GM12878 (cell line): ENCODE results near the gene ZDHHC18. TPM values are rescaled to one million over a fixed set of nuclear protein-coding genes. Genes with fewer than 3 reads are reported as not detected.
A peak's percentile ranks its signal among the peaks of the same experiment; 100 is the strongest.

ENCODE experiments used
- BHLHE40 ChIP-seq, 2 experiments: fragments of 450-650 bp in 1 of 2; IDR thresholded peaks; 2 replicates each; pipeline ENCODE4 v1.6.1; 2011 to 2017; ENCODE audit warnings: low read depth in 2 of 2, borderline replicate concordance in 1 of 2, improper control_type of control experiment in 1 of 2, low read length in 1 of 2, mild to moderate bottlenecking in 1 of 2
- CREM ChIP-seq: IDR thresholded peaks from 2 replicates; pipeline ENCODE4 v1.6.1; 2014; ENCODE audit warnings: antibody characterized with exemption, low read depth
- CTCF ChIP-seq, 3 experiments: IDR thresholded peaks in 2 of 3; conservative IDR thresholded peaks in 1 of 3; 2 replicates each; pipeline ENCODE4 v1.5.1; 2011; ENCODE audit warnings: low read depth in 3 of 3, low read length in 3 of 3, mild to moderate bottlenecking in 3 of 3, control low read depth in 2 of 3, moderate library complexity in 2 of 3, inconsistent platforms in 1 of 3, mixed read lengths in 1 of 3; ENCODE audit not compliant: control insufficient read depth in 2 of 3, insufficient read depth in 1 of 3; ENCODE audit errors: extremely low read depth in 1 of 3
- FOXK2 ChIP-seq: fragments of 450-650 bp; IDR thresholded peaks from 2 replicates; pipeline ENCODE4 v1.6.1; 2017; ENCODE audit warnings: mild to moderate bottlenecking, moderate library complexity
- GATAD2B ChIP-seq: fragments of 450-650 bp; conservative IDR thresholded peaks from 2 replicates; pipeline ENCODE4 v1.6.1; 2017; ENCODE audit warnings: low read depth, mild to moderate bottlenecking, moderate library complexity
- IKZF2 ChIP-seq, 2 experiments: fragments of 450-650 bp; IDR thresholded peaks; 2 replicates each; pipeline ENCODE4 v1.6.1; 2017; ENCODE audit warnings: mild to moderate bottlenecking in 2 of 2, moderate library complexity in 2 of 2
- JUNB ChIP-seq: IDR thresholded peaks from 2 replicates; pipeline ENCODE4 v1.6.1; 2016; ENCODE audit warnings: antibody characterized with exemption, mild to moderate bottlenecking
- MTA2 ChIP-seq: fragments of 450-650 bp; IDR thresholded peaks from 2 replicates; pipeline ENCODE4 v1.6.1; 2016; ENCODE audit warnings: low read depth, mild to moderate bottlenecking, moderate library complexity
- MYC ChIP-seq: IDR thresholded peaks from 2 replicates; pipeline ENCODE4 v1.6.1; 2011; ENCODE audit warnings: mild to moderate bottlenecking, low read length, moderate library complexity, inconsistent platforms; ENCODE audit not compliant: insufficient read depth, insufficient replicate concordance, insufficient read length, severe bottlenecking
- NBN ChIP-seq: fragments of 450-650 bp; IDR thresholded peaks from 2 replicates; pipeline ENCODE4 v1.6.1; 2016
- POLR2AphosphoS2 ChIP-seq: IDR thresholded peaks from 2 replicates; pipeline ENCODE4 v1.6.1; 2011; ENCODE audit warnings: low read depth, mild to moderate bottlenecking, low read length, improper control_type of control experiment, moderate library complexity
- RAD51 ChIP-seq: fragments of 450-650 bp; IDR thresholded peaks from 2 replicates; pipeline ENCODE4 v1.6.1; 2016; ENCODE audit warnings: moderate library complexity, mild to moderate bottlenecking, inconsistent platforms
- RBBP5 ChIP-seq: fragments of 200-600 bp; sonication (generic); conservative IDR thresholded peaks from 2 replicates; pipeline ENCODE4 v1.6.1; 2016
- SP1 ChIP-seq: IDR thresholded peaks from one replicate; pipeline ENCODE4 v1.6.1; 2011; ENCODE audit warnings: low read depth, low read length
- TARDBP ChIP-seq: IDR thresholded peaks from 2 replicates; pipeline ENCODE4 v1.6.1; 2016; ENCODE audit warnings: borderline replicate concordance
- USF2 ChIP-seq: IDR thresholded peaks from 2 replicates; pipeline ENCODE4 v1.6.1; 2011; ENCODE audit warnings: low read depth, low read length, improper control_type of control experiment, borderline replicate concordance
- ZNF217 ChIP-seq: fragments of 450-650 bp; IDR thresholded peaks from 2 replicates; pipeline ENCODE4 v1.6.1; 2017; ENCODE audit warnings: antibody characterized with exemption, mild to moderate bottlenecking
- ZNF592 ChIP-seq: fragments of 450-650 bp; IDR thresholded peaks from 2 replicates; pipeline ENCODE4 v1.6.1; 2017; ENCODE audit warnings: mild to moderate bottlenecking, moderate library complexity
- ZNF687 ChIP-seq: fragments of 450-650 bp; IDR thresholded peaks from 2 replicates; pipeline ENCODE4 v1.6.1; 2017; ENCODE audit warnings: mild to moderate bottlenecking, moderate library complexity
- polyA plus RNA-seq, 11 experiments: library from polyadenylated mRNA; depleted of rRNA in 4 of 11; unstranded in 6 of 11; stranded (reverse) in 5 of 11; fragments of >200 nt; fragmentation: Nextera tagmentation in 4 of 11; fragmentation: Illumina TruSeq in 1 of 11; extraction: Ambion mirVana in 4 of 11; extraction: Trizol in 1 of 11; gene quantifications; 1 replicate in 1 of 11; 2 replicates in 10 of 11; pipeline versions ENCODE4 v1.2.1 to v1.2.3, GENCODE V29; 2011 to 2016; ENCODE audit warnings: inconsistent platforms in 2 of 11, missing spikeins in 2 of 11, low read depth in 1 of 11
- total RNA-seq, 4 experiments: library from RNA; depleted of rRNA in 3 of 4; stranded (reverse); fragments of >200 nt in 3 of 4; fragmentation: Illumina TruSeq in 1 of 4; extraction: Trizol in 1 of 4; gene quantifications; 2 replicates each; pipeline versions ENCODE4 v1.2.1 to v1.2.3, GENCODE V29; 2013 to 2021

Gene ZDHHC18
- total and polyA plus RNA-seq, 10 of the 15 experiments (the other 5 are each of a cell fraction or from before 2014, with no cell fraction given): 0.40 to 81.2 (median 21.3) TPM

- TF ChIP-seq CREM: no peak
- no peak for TF ChIP-seq TARDBP
- no peak for TF ChIP-seq SP1
- TF ChIP-seq MYC: peak; percentile 23
- TF ChIP-seq CTCF (IDR thresholded peaks at IDR 0.05 in 2 of 3, conservative IDR thresholded peaks at IDR 0.05 in 1 of 3; ENCODE audit: control insufficient read depth in 2 of 3, extremely low read depth in 1 of 3, insufficient read depth in 1 of 3, low read depth in 3 of 3, low read length in 3 of 3): peak; percentile 31 to 64 (median 54); a peak in 5 of 6 replicates
- peak; percentile 71; the same call in 1 of the 2 replicates for TF ChIP-seq GATAD2B
- TF ChIP-seq RBBP5: no peak
- no peak for TF ChIP-seq USF2
- no peak; the same call in 1 of the 2 replicates for TF ChIP-seq NBN
- no peak for TF ChIP-seq ZNF592
- no peak for TF ChIP-seq RAD51
- TF ChIP-seq JUNB: no peak
- peak; percentile 34; the same call in 1 of the 2 replicates for TF ChIP-seq ZNF687
- peak in 1 of 2 experiments; percentile 46; a peak in 2 of 4 replicates for TF ChIP-seq BHLHE40 (IDR thresholded peaks at IDR 0.05; ENCODE audit: borderline replicate concordance in 1 of 2, low read depth in 2 of 2, low read length in 1 of 2)
- TF ChIP-seq ZNF217: 0 out of 2 replicates have a peak, but pooled peaks have one; percentile 35
- no peak for TF ChIP-seq MTA2
- TF ChIP-seq POLR2AphosphoS2: no peak
- TF ChIP-seq FOXK2: no peak
- 0 out of 4 replicates have a peak, but pooled peaks of 1 of the 2 experiments have one; percentile 14 for TF ChIP-seq IKZF2 (IDR thresholded peaks at IDR 0.05)
Measured at GRCh38 chr1:26826261-26827105, at the start of gene ZDHHC18 (continued).
